Fibroblast of lung (primary cell): ENCODE measurements around the gene LRRC58. TPM values are rescaled to one million over a fixed set of nuclear protein-coding genes. Genes with fewer than 3 reads are reported as not detected.

Experiments
- DNase-seq, 2 donors: peaks; one replicate each; pipeline versions ENCODE4 v3.0.0 to v3.0.0-alpha.2; 2010; ENCODE audit warnings: low read depth in 2 of 2
- H2AFZ ChIP-seq: 2 replicates; pipeline ENCODE4 v1.5.1; 2012; ENCODE audit warnings: low read length, control low read depth, inconsistent platforms
- H3K27ac ChIP-seq: 2 replicates; pipeline ENCODE4 v1.5.1; 2011; ENCODE audit warnings: low read length, control low read depth; ENCODE audit not compliant: insufficient read depth
- H3K27me3 ChIP-seq: 2 replicates; pipeline ENCODE4 v1.5.1; 2011; ENCODE audit warnings: mild to moderate bottlenecking, low read length; ENCODE audit not compliant: control insufficient read depth, insufficient read depth
- H3K36me3 ChIP-seq: 2 replicates; pipeline ENCODE4 v1.5.1; 2011; ENCODE audit warnings: low read length; ENCODE audit not compliant: control insufficient read depth, insufficient read depth
- H3K4me1 ChIP-seq: 2 replicates; pipeline ENCODE4 v1.5.1; 2011; ENCODE audit warnings: low read length; ENCODE audit not compliant: control insufficient read depth, insufficient read depth; ENCODE audit errors: extremely low read depth
- H3K4me2 ChIP-seq: 2 replicates; pipeline ENCODE4 v1.5.1; 2011; ENCODE audit warnings: low read length, control low read depth; ENCODE audit not compliant: insufficient read depth; ENCODE audit errors: extremely low read depth
- H3K4me3 ChIP-seq, 4 experiments: fragments of 200-600 bp in 1 of 4; sonication (generic) in 1 of 4; replicated peaks in 1 of 4; 2 replicates each; pipeline ENCODE4 v1.5.1; 2011 to 2016; ENCODE audit warnings: low read length in 4 of 4, low read depth in 3 of 4, mild to moderate bottlenecking in 3 of 4, control low read depth in 2 of 4, inconsistent platforms in 1 of 4, mixed read lengths in 1 of 4; ENCODE audit not compliant: insufficient read depth in 1 of 4; ENCODE audit errors: control extremely low read depth in 1 of 4
- H3K79me2 ChIP-seq: 2 replicates; pipeline ENCODE4 v1.5.1; 2012; ENCODE audit warnings: mild to moderate bottlenecking, low read length, inconsistent platforms; ENCODE audit not compliant: control insufficient read depth, insufficient read depth
- H3K9ac ChIP-seq: 2 replicates; pipeline ENCODE4 v1.5.1; 2011; ENCODE audit warnings: mild to moderate bottlenecking, low read length, control low read depth; ENCODE audit not compliant: insufficient read depth
- H3K9me3 ChIP-seq: 2 replicates; pipeline ENCODE4 v1.5.1; 2012; ENCODE audit warnings: low read depth, low read length; ENCODE audit not compliant: control insufficient read depth, insufficient read depth
- H4K20me1 ChIP-seq: 2 replicates; pipeline ENCODE4 v1.5.1; 2011; ENCODE audit warnings: low read length; ENCODE audit not compliant: control insufficient read depth, insufficient read depth; ENCODE audit errors: extremely low read depth
- CTCF ChIP-seq, 2 donors: IDR thresholded peaks in 1 of 2; conservative IDR thresholded peaks in 1 of 2; 1 replicate in 1 of 2; 2 replicates in 1 of 2; pipeline ENCODE4 v1.5.1; 2011 to 2012; ENCODE audit warnings: low read length in 2 of 2, control low read depth in 1 of 2, inconsistent platforms in 1 of 2, low read depth in 1 of 2, mild to moderate bottlenecking in 1 of 2
- EZH2 ChIP-seq: IDR thresholded peaks from 2 replicates; pipeline ENCODE4 v1.5.1; 2012; ENCODE audit warnings: low read length, control low read depth, mild to moderate bottlenecking; ENCODE audit errors: missing control alignments
- polyA plus RNA-seq, 2 donors: library from polyadenylated mRNA; depleted of rRNA in 1 of 2; stranded (reverse) in 1 of 2; unstranded in 1 of 2; fragments of >200 nt; gene quantifications; 2 replicates each; pipeline ENCODE4 v1.2.1, GENCODE V29; 2011 to 2012; ENCODE audit warnings: missing spikeins in 1 of 2
- total RNA-seq: library from RNA; depleted of rRNA; stranded (reverse); fragments of >200 nt; gene quantifications from 2 replicates; pipeline ENCODE4 v1.2.1, GENCODE V29; 2014

The LRRC58 gene
- total and polyA plus RNA-seq, 2 donors (not counting 1 experiment from before 2014, with no cell fraction given), result 19.8 to 21.7 TPM

- H3K36me3 ChIP-seq, result no peaks in the 10 kb centered on the region
- no peak overlapping the region for H2AFZ ChIP-seq
- no peak overlapping the region for H3K4me2 ChIP-seq
- no peaks in the 10 kb centered on the region for H3K4me1 ChIP-seq
- peaks cover 4% of the 10 kb centered on the region for H3K27me3 ChIP-seq
- no peaks in the 10 kb centered on the region for H3K79me2 ChIP-seq
- H3K27ac ChIP-seq, result no peak overlapping the region
- H3K4me3 ChIP-seq, result no peak overlapping the region
- no peaks in the 10 kb centered on the region for H3K9me3 ChIP-seq
- H3K9ac ChIP-seq, result no peak overlapping the region
- H4K20me1 ChIP-seq, result no peaks in the 10 kb centered on the region
- no peak for DNase-seq
- TF ChIP-seq CTCF (conservative IDR thresholded peaks at IDR 0.05 in 1 of 2, IDR thresholded peaks at IDR 0.05 in 1 of 2; ENCODE audit: low read depth in 1 of 2, low read length in 2 of 2) (no peak), EZH2 (no peak)
Observed at GRCh38 chr3:120364101-120364500, 14.9 kb upstream of the LRRC58 start.

GRCh38 chr3:120357807-120358206 is 8.7 kb upstream of the LRRC58 start:
- Histone ChIP-seq H3K9ac (no peak overlapping the region), H2AFZ (no peak overlapping the region), H3K4me2 (no peak overlapping the region), H3K27me3 (peaks cover 4% of the 10 kb centered on the region), H3K9me3 (no peaks in the 10 kb centered on the region), H3K4me1 (no peaks in the 10 kb centered on the region), H3K4me3 (no peak overlapping the region), H3K36me3 (no peaks in the 10 kb centered on the region), H3K27ac (no peak overlapping the region), H4K20me1 (no peaks in the 10 kb centered on the region), H3K79me2 (no peaks in the 10 kb centered on the region)
- no peak for TF ChIP-seq CTCF (conservative IDR thresholded peaks at IDR 0.05 in 1 of 2, IDR thresholded peaks at IDR 0.05 in 1 of 2; ENCODE audit: low read depth in 1 of 2, low read length in 2 of 2)
- TF ChIP-seq EZH2, result no peak
- DNase-seq, result no peak

- Histone ChIP-seq H3K27me3 (peaks cover 4% of the 10 kb centered on the region), H3K4me1 (no peaks in the 10 kb centered on the region), H3K27ac (no peak overlapping the region), H3K79me2 (no peaks in the 10 kb centered on the region), H2AFZ (no peak overlapping the region), H3K9ac (no peak overlapping the region), H3K36me3 (no peaks in the 10 kb centered on the region), H4K20me1 (no peaks in the 10 kb centered on the region), H3K4me3 (no peak overlapping the region), H3K9me3 (no peaks in the 10 kb centered on the region), H3K4me2 (no peak overlapping the region)
- no peak for DNase-seq
- TF ChIP-seq CTCF (conservative IDR thresholded peaks at IDR 0.05 in 1 of 2, IDR thresholded peaks at IDR 0.05 in 1 of 2; ENCODE audit: low read depth in 1 of 2, low read length in 2 of 2), result no peak
Observed at GRCh38 chr3:120355486-120355885, 6.3 kb upstream of the LRRC58 start.
